Measurements from ENCODE around the gene LST1. TPM values are rescaled to one million over a fixed set of nuclear protein-coding genes. Genes with fewer than 3 reads are reported as not detected.

The LST1 gene
- total and polyA plus RNA-seq, 2 of the 4 experiments (the other 2 are of a cell fraction), result not detected

DNA sequence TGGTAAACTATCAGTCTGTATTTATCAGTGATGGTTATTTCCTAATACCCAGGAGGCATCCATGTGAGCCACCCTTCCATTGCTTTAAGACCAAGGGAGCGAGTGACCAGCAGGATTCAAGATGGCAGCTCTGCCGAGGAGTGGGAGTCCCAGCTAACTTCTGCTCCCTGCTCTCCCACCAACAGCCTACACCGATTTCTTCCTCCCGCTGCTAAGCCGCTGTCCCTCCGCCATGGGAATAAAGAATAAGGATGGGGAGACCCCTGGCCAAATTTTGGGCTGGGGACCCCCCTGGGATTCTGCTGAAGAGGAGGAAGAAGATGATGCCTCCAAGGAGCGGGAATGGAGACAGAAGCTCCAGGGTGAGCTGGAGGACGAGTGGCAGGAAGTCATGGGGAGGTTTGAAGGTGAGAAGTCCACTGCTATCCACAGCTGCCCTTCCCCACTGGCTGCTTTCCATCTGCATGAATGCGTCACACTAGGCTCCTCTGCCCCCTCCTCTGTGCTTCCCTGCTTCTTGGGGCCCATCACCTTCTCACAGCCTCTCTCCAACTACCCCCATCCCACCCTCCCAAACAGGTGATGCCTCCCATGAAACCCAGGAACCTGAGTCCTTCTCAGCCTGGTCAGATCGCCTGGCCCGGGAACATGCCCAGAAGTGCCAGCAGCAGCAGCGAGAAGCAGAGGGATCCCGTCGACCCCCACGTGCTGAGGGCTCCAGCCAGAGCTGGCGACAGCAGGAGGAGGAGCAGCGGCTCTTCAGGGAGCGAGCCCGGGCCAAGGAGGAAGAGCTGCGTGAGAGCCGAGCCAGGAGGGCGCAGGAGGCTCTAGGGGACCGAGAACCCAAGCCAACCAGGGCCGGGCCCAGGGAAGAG lies 28.4 kb upstream of the LST1 start:
- Histone ChIP-seq H3K4me2 (ENCODE audit: low read depth, low read length) (no peak overlapping the region), H2BK5ac (ENCODE audit: low read depth, low read length, poor library complexity, severe bottlenecking) (no peak overlapping the region), H3K9ac (ENCODE audit: low read depth, low read length) (no peak overlapping the region), H2BK120ac (ENCODE audit: low read depth, low read length) (no peak overlapping the region), H4K91ac (ENCODE audit: insufficient read depth, low read depth, low read length) (no peak overlapping the region), H2AK5ac (ENCODE audit: low read depth, low read length) (no peak overlapping the region), H4K8ac (ENCODE audit: low read depth in 2 of 2, low read length in 2 of 2) (no peak overlapping the region), H4K5ac (ENCODE audit: low read depth, low read length) (no peak overlapping the region), H3K4ac (ENCODE audit: low read depth, low read length) (no peak overlapping the region), H3K4me3 (ENCODE audit: insufficient read depth, low read depth, low read length) (no peak overlapping the region), H2AK9ac (replicated peaks; ENCODE audit: low read depth, low read length, poor library complexity) (no peak overlapping the region), H2BK20ac (ENCODE audit: low read depth, low read length) (no peak overlapping the region), H4K20me1 (ENCODE audit: insufficient read depth, low read length) (no peaks in the 10 kb centered on the region), H3K4me1 (ENCODE audit: control insufficient read depth, insufficient read depth, low read length) (peaks cover 18% of the 10 kb centered on the region), H3K27ac (ENCODE audit: insufficient read depth, low read length) (no peak overlapping the region), H3K9me3 (ENCODE audit: control insufficient read depth, insufficient read depth, low read length) (no peaks in the 10 kb centered on the region), H3K14ac (replicated peaks; ENCODE audit: low read depth, low read length) (no peak overlapping the region), H3K27me3 (ENCODE audit: control insufficient read depth, insufficient read depth, low read length) (no peaks in the 10 kb centered on the region), H3K23ac (ENCODE audit: low read depth, low read length) (no peak overlapping the region), H3K36me3 (ENCODE audit: control insufficient read depth, insufficient read depth, low read length) (peaks cover 33% of the 10 kb centered on the region), H3K9me1 (ENCODE audit: insufficient read depth, low read length) (peaks cover 19% of the 10 kb centered on the region; the same call in 1 of the 2 replicates), H3K18ac (ENCODE audit: low read depth, low read length) (no peak overlapping the region), H2AFZ (replicated peaks; ENCODE audit: low read length, poor library complexity) (no peak overlapping the region), H3K56ac (ENCODE audit: extremely low read depth, insufficient read depth, low read length) (no peak overlapping the region), H3K79me1 (ENCODE audit: low read depth in 1 of 2, low read length in 2 of 2) (peaks cover 12 to 26% of the 10 kb centered on the region in 2 experiments), H2BK15ac (ENCODE audit: low read depth, low read length) (no peak overlapping the region)
- dilution Hi-C loops (cut with HindIII; ENCODE audit: low sequenced_read_pairs, unreplicated experiment), result no loop called here
- intact Hi-C loops (cut with micrococcal nuclease), result no loop called here
- BruUV-seq (replicated peaks), result no TSS peak
- ChIA-PET CTCF (no interaction called here), POLR2A (ENCODE audit: unreplicated experiment) (no interaction called here)
- in situ Hi-C loops (cut with MboI; ENCODE audit: low sequenced_read_pairs), result no loop called here
- 69% methylated on average over 5 of the region's 24 CpGs; no CpG with 5 or more reads in 1 of the 2 experiments for WGBS, 2 experiments (ENCODE audit: extremely low coverage in 2 of 2, insufficient read length in 1 of 2)
- ATAC-seq (ENCODE audit: low read depth) (no peak), DNase-seq (no peak)
- TF ChIP-seq CEBPB (IDR thresholded peaks at IDR 0.05; ENCODE audit: low read depth, low read length) (no peak), BHLHE40 (IDR thresholded peaks at IDR 0.05; ENCODE audit: low read depth, low read length) (no peak), RAD21 (IDR thresholded peaks at IDR 0.05; ENCODE audit: low read length) (no peak), RCOR1 (IDR thresholded peaks at IDR 0.05; ENCODE audit: insufficient replicate concordance, low read length) (no peak), MXI1 (IDR thresholded peaks at IDR 0.05; ENCODE audit: borderline replicate concordance, low read depth, low read length) (no peak), RFX5 (IDR thresholded peaks at IDR 0.05; ENCODE audit: low read depth, low read length) (no peak), POLR2A (IDR thresholded peaks at IDR 0.05; ENCODE audit: low read depth, low read length) (no peak), FOS (IDR thresholded peaks at IDR 0.05; ENCODE audit: low read depth, low read length) (no peak), CHD1 (IDR thresholded peaks at IDR 0.05; ENCODE audit: low read depth, low read length) (no peak), NFE2L2 (IDR thresholded peaks at IDR 0.05; ENCODE audit: low read depth, low read length) (no peak), MAFK (IDR thresholded peaks at IDR 0.05; ENCODE audit: low read depth, low read length) (no peak), SMC3 (IDR thresholded peaks at IDR 0.05; ENCODE audit: low read depth, low read length) (no peak)
- TF ChIP-seq, protein P1, sequence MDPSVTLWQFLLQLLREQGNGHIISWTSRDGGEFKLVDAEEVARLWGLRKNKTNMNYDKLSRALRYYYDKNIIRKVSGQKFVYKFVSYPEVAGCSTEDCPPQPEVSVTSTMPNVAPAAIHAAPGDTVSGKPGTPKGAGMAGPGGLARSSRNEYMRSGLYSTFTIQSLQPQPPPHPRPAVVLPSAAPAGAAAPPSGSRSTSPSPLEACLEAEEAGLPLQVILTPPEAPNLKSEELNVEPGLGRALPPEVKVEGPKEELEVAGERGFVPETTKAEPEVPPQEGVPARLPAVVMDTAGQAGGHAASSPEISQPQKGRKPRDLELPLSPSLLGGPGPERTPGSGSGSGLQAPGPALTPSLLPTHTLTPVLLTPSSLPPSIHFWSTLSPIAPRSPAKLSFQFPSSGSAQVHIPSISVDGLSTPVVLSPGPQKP (IDR thresholded peaks at IDR 0.05; ENCODE audit: borderline replicate concordance, low read depth, low read length), result no peak
- TF ChIP-seq, protein P2, sequence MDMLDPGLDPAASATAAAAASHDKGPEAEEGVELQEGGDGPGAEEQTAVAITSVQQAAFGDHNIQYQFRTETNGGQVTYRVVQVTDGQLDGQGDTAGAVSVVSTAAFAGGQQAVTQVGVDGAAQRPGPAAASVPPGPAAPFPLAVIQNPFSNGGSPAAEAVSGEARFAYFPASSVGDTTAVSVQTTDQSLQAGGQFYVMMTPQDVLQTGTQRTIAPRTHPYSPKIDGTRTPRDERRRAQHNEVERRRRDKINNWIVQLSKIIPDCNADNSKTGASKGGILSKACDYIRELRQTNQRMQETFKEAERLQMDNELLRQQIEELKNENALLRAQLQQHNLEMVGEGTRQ (IDR thresholded peaks at IDR 0.05; ENCODE audit: low read depth, low read length), result no peak
- TF ChIP-seq, protein P3, sequence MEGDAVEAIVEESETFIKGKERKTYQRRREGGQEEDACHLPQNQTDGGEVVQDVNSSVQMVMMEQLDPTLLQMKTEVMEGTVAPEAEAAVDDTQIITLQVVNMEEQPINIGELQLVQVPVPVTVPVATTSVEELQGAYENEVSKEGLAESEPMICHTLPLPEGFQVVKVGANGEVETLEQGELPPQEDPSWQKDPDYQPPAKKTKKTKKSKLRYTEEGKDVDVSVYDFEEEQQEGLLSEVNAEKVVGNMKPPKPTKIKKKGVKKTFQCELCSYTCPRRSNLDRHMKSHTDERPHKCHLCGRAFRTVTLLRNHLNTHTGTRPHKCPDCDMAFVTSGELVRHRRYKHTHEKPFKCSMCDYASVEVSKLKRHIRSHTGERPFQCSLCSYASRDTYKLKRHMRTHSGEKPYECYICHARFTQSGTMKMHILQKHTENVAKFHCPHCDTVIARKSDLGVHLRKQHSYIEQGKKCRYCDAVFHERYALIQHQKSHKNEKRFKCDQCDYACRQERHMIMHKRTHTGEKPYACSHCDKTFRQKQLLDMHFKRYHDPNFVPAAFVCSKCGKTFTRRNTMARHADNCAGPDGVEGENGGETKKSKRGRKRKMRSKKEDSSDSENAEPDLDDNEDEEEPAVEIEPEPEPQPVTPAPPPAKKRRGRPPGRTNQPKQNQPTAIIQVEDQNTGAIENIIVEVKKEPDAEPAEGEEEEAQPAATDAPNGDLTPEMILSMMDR (conservative IDR thresholded peaks at IDR 0.05; ENCODE audit: low read depth, low read length), result no peak
